ENCODE data around the gene CAMKK2.
A peak's percentile ranks its signal among the peaks of the same experiment; 100 is the strongest.
"Not testable (repeated sequence)": the region's sequence is repeated elsewhere in the genome, so short reads cannot be mapped to it uniquely, and the experiment has no call there.

The CAMKK2 gene

DNA sequence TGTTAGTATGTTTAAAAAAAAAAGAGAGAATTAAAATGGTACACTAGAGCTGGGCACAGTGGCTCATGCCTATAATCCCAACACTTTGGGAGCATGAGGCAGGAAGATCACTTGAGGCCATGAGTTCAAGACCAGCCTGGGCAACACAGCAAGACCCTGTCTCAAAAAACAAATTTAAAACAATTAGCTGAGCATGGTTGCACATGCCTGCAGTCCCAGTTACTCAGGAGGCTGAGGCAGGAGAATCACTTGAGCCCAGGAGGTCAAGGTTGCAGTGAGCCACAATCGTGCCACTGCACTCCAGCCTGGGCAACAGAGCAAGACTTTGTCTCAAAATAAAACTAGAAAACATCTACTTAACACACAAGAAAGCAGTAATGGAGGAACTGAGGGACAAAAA is 13.7 kb upstream of the CAMKK2 start:
- ATAC-seq, H3K27me3 Mint-ChIP-seq, H3K4me3 Mint-ChIP-seq, H3K27ac Mint-ChIP-seq, H3K9me3 Mint-ChIP-seq: not testable (repeated sequence)
- Mint-ChIP-seq H3K4me1 (peaks cover 10% of the 10 kb centered on the region), H3K36me3 (peaks cover 45% of the 10 kb centered on the region)

- H3K4me1 Mint-ChIP-seq: peaks cover 25% of the 10 kb centered on the region
- not testable (repeated sequence) for H3K4me3 Mint-ChIP-seq, H3K9me3 Mint-ChIP-seq, H3K27me3 Mint-ChIP-seq, H3K27ac Mint-ChIP-seq, ATAC-seq
- peaks cover 38% of the 10 kb centered on the region for H3K36me3 Mint-ChIP-seq
These were observed 10.9 kb upstream of the CAMKK2 start for GRCh38 chr12:121307397-121307796.

- no peak overlapping the region for H3K4me3 Mint-ChIP-seq
- H3K4me1 Mint-ChIP-seq: peaks cover 25% of the 10 kb centered on the region
- ATAC-seq: no peak
- no peaks in the 10 kb centered on the region for H3K27me3 Mint-ChIP-seq
- no peak overlapping the region for H3K27ac Mint-ChIP-seq
- H3K9me3 Mint-ChIP-seq: peaks cover 3% of the 10 kb centered on the region
- peaks cover 11% of the 10 kb centered on the region for H3K36me3 Mint-ChIP-seq
These were observed 7.8 kb upstream of the CAMKK2 start for GRCh38 chr12:121304306-121304705.

- Mint-ChIP-seq H3K4me3 (no peak overlapping the region), H3K4me1 (peaks cover 38% of the 10 kb centered on the region), H3K9me3 (peaks cover 3% of the 10 kb centered on the region), H3K27ac (no peak overlapping the region), H3K27me3 (no peaks in the 10 kb centered on the region), H3K36me3 (no peaks in the 10 kb centered on the region)
- no peak for ATAC-seq
These were observed 5.4 kb upstream of the CAMKK2 start for GRCh38 chr12:121301876-121302275.

- Mint-ChIP-seq H3K27ac (no peak overlapping the region), H3K4me1 (peaks cover 35% of the 10 kb centered on the region), H3K4me3 (no peak overlapping the region), H3K36me3 (no peaks in the 10 kb centered on the region), H3K27me3 (no peaks in the 10 kb centered on the region), H3K9me3 (peaks cover 2% of the 10 kb centered on the region)
- ATAC-seq: no peak
These were observed 3.7 kb upstream of the CAMKK2 start for GRCh38 chr12:121300083-121300819.

- Mint-ChIP-seq H3K36me3 (no peaks in the 10 kb centered on the region), H3K9me3 (no peaks in the 10 kb centered on the region), H3K27ac (no peak overlapping the region), H3K27me3 (no peaks in the 10 kb centered on the region), H3K4me1 (peaks cover 33% of the 10 kb centered on the region), H3K4me3 (no peak overlapping the region)
- ATAC-seq: no peak
These were observed 3.2 kb upstream of the CAMKK2 start for GRCh38 chr12:121299662-121300061.

GRCh38 chr12:121298411-121298810 is 1.9 kb upstream of the CAMKK2 start:
- H3K27ac Mint-ChIP-seq, ATAC-seq, H3K9me3 Mint-ChIP-seq, H3K27me3 Mint-ChIP-seq, H3K36me3 Mint-ChIP-seq: not testable (repeated sequence)
- Mint-ChIP-seq H3K4me3 (peak overlapping the region; percentile 82), H3K4me1 (peaks cover 32% of the 10 kb centered on the region)

DNA sequence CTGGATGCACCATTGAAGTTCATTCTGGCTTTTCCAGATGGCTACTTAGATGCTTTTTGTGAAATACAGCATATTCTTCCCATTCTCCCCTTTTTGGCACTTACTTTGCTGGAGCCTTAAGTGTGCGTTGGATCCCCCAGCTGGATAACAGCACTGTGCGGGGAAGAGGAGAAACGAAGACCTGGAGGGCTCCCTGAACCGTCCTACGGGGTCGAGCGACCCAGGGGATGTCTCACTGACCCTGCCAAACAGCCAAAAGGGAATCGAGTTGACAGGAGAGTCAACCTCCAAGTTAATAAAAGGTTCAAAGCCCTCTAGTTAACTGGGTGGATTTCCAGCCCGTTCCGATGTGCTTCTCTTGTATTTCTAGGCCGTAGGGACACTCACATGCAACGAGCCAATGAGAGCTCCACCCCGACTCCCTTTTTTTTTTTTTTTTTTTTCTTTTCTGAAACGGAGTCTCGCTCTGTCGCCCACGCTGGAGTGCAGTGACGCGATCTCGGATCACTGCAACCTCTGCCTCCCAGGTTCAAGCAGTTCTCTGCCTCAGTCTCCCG is 1.0 kb upstream of the CAMKK2 start:
- no peaks in the 10 kb centered on the region for H3K9me3 Mint-ChIP-seq
- no peaks in the 10 kb centered on the region for H3K36me3 Mint-ChIP-seq
- H3K27ac Mint-ChIP-seq: peak overlapping the region; percentile 71
- H3K27me3 Mint-ChIP-seq: no peaks in the 10 kb centered on the region
- H3K4me3 Mint-ChIP-seq: peak overlapping the region; percentile 82
- H3K4me1 Mint-ChIP-seq: peaks cover 40% of the 10 kb centered on the region
- ATAC-seq: no peak

DNA sequence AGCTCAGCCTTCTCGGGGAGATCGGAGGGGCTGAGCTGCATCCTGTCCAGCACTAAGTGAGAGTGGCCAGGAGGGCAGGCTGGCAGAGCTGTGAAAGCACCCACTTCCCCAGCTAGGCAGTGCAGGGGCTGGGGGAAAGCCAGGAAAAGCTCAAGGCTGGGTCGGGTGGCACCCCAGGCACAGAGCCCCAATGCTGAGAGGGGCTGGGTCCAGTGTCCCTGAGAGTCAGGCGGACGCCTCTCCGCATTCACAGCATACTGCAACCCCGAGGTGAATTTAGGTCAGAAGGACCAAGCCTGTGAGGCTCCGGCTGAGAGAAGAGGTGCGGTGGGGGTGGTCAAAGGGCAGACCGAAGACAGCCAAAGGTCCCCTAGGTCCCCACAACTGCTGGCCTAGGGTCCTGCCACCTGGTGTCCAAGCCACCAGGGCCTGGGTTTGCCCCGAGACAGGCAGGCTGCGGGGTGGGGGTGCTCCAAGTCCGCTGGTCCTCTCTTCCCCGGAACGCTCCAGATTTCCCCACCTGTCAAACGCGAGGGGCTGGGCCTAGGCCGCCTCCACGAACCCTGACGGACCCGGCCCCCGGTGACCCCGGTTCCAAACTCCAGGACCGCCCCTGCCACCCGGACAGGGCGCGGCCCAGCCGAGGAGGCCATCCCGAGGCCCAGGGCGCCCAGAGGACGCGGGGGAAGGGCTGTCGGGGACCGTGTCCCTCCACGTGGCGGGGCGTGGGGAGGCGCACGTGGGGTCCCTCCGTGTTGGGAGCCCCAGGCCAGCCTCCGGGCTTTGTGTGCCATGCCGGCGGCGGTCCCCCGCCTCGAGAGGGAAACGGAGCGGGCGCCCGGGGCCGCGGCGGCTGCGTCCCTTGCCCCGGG is 527 bp downstream of the CAMKK2 start:
- H3K27ac Mint-ChIP-seq: peak overlapping the region; percentile 71
- peak overlapping the region; percentile 88 for H3K4me3 Mint-ChIP-seq
- peak; percentile 61 for ATAC-seq
- no peaks in the 10 kb centered on the region for H3K27me3 Mint-ChIP-seq
- H3K9me3 Mint-ChIP-seq: no peaks in the 10 kb centered on the region
- H3K4me1 Mint-ChIP-seq: peaks cover 53% of the 10 kb centered on the region
- H3K36me3 Mint-ChIP-seq: peaks cover 7% of the 10 kb centered on the region

- Mint-ChIP-seq H3K27me3 (no peaks in the 10 kb centered on the region), H3K27ac (peak overlapping the region; percentile 71)
These were observed 1.3 kb downstream of the CAMKK2 start for GRCh38 chr12:121295116-121295745.

DNA sequence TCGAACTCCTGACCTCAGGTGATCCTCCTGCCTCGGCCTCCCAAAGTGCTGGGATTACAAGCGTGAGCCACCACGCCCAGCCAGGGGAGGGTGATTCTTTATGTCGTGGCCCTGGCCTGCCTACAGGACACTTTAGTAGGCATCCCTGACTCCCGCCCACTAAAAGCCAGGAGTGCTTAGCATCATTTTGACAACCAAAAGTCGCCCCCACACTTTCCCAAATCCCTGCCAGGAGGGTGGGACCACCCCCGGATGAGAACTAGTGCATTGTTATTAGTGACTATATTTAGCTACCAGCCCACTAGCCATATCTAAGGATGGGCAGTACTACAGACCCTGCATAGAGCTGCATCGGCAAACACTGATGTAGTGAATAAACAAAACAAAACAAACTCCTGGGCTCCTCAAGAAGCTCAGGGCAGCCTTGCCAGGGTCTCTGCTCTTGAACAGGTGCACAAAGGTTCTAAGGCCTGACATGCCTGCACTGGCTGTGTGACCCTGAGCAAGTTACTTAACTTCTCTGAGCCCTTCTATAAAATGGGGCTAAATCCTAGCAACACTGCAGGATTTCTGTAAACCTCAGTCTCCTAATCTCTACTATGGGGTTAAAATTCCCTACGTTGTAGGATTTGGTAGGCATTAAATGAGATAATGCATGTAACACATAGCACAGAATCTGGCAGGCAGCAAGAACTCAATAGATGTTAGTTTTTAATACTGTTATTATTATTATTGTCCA is 2.2 kb downstream of the CAMKK2 start:
- Mint-ChIP-seq H3K36me3 (peaks cover 13% of the 10 kb centered on the region), H3K27me3 (no peaks in the 10 kb centered on the region), H3K4me3 (no peak overlapping the region), H3K27ac (no peak overlapping the region), H3K4me1 (peaks cover 53% of the 10 kb centered on the region), H3K9me3 (no peaks in the 10 kb centered on the region)
- ATAC-seq: no peak

More at GRCh38 chr12:121295116-121295745, 1.3 kb downstream of the CAMKK2 start:
- Mint-ChIP-seq H3K9me3 (no peaks in the 10 kb centered on the region), H3K36me3 (peaks cover 8% of the 10 kb centered on the region), H3K4me3 (peak overlapping the region; percentile 88), H3K4me1 (peaks cover 53% of the 10 kb centered on the region)
- no peak for ATAC-seq

GRCh38 chr12:121293603-121294002 is 2.9 kb downstream of the CAMKK2 start:
- H3K27ac Mint-ChIP-seq: no peak overlapping the region
- H3K4me3 Mint-ChIP-seq: no peak overlapping the region
- no peak for ATAC-seq

DNA sequence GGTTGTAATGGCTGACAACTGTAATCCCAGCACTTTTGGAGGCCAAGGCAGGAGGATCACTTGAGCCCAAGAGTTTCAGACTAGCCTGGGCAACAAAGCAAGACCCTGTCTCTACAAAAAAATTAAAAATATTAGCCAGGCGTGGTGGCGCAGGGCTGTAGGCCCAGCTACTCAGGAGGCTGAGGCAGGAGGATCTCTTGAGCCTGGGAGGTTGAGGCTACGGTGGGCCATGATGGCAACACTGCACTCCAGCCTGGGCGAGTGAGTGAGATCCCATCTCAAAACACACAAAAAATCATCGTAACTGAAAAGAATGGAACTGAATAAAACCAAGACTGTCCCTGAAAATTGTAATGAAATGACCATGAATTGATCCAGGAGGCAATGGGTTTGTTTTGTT is 6.1 kb downstream of the CAMKK2 start:
- Mint-ChIP-seq H3K36me3 (peaks cover 13% of the 10 kb centered on the region), H3K4me1 (peaks cover 47% of the 10 kb centered on the region), H3K4me3 (no peak overlapping the region), H3K27me3 (no peaks in the 10 kb centered on the region), H3K27ac (no peak overlapping the region), H3K9me3 (no peaks in the 10 kb centered on the region)
- no peak for ATAC-seq

More at GRCh38 chr12:121293603-121294002, 2.9 kb downstream of the CAMKK2 start:
- Mint-ChIP-seq H3K36me3 (peaks cover 13% of the 10 kb centered on the region), H3K9me3 (no peaks in the 10 kb centered on the region), H3K27me3 (no peaks in the 10 kb centered on the region), H3K4me1 (peaks cover 57% of the 10 kb centered on the region)

GRCh38 chr12:121289962-121290361 is 6.5 kb downstream of the CAMKK2 start:
- H3K36me3 Mint-ChIP-seq: peaks cover 13% of the 10 kb centered on the region
- no peaks in the 10 kb centered on the region for H3K9me3 Mint-ChIP-seq
- no peak for ATAC-seq
- peaks cover 43% of the 10 kb centered on the region for H3K4me1 Mint-ChIP-seq
- no peaks in the 10 kb centered on the region for H3K27me3 Mint-ChIP-seq
- no peak overlapping the region for H3K27ac Mint-ChIP-seq
- no peak overlapping the region for H3K4me3 Mint-ChIP-seq

Measured in stimulated activated memory B cell treated with anti-CD40 and anti-IgM and Interleukin-4, amounts not matched to agents 10 μg/mL and 1 μg/mL and 100 μg/mL, for 72 hours (primary cell).